Activated naive CD4-positive, alpha-beta T cell treated with anti-CD3 and anti-CD28 coated beads, Interleukin-2, amount 50 U/mL, for 24 hours (primary cell): ENCODE results near the gene LYPLA2.
A peak's percentile ranks its signal among the peaks of the same experiment; 100 is the strongest.

ENCODE experiments used
- H3K27ac Mint-ChIP-seq: one replicate; pipeline ENCODE4 v1.8.0; 2021; ENCODE audit warnings: mild to moderate bottlenecking, mixed read lengths
- H3K27me3 Mint-ChIP-seq: one replicate; pipeline ENCODE4 v1.8.0; 2021; ENCODE audit warnings: mixed read lengths
- H3K36me3 Mint-ChIP-seq: one replicate; pipeline ENCODE4 v1.8.0; 2021; ENCODE audit warnings: mixed read lengths
- H3K4me1 Mint-ChIP-seq: one replicate; pipeline ENCODE4 v1.8.0; 2021; ENCODE audit warnings: mixed read lengths
- H3K4me3 Mint-ChIP-seq: one replicate; pipeline ENCODE4 v1.8.0; 2021; ENCODE audit warnings: mild to moderate bottlenecking, mixed read lengths
- H3K9me3 Mint-ChIP-seq: one replicate; pipeline ENCODE4 v1.8.0; 2021; ENCODE audit warnings: mixed read lengths

LYPLA2 gene

DNA sequence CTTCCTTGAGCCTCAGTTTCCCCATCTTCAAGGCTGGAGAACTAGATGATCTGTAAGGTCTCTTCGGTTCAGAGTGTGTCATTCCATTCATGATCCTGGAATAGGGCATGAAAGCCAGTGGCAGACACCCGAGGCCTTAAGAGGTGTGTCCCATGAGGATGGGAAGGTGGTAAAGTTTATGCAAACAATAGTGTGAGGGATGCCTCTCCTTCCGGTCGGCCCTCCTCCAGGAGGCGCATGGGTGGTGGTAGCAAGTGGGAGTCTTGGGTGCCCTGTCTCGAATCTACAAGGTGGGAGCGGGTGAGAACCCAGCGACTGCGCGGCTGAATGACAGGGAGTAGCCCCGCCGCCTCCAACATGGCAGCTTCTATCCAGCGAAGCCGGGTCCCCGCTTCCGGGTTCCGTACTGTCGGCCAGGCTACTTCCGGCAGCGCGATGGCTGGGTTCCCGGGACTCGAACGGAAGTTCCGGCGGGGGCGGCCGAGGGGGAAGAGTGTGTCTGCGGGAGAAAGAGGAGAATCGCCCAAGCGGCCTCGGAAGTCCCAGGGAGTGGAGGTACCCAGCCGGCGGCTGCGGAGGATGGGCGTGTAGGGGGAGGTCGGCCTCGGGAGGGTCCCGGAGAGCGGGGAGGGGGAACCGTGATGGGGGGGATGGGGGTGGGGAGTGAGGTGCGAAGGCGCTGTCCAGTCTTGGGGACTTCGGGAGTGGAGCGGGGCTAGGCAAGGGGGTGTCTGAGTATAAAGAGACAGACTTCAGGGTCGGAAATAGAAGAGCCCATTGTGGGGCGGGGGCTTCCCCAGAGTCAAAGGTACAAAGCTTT lies at the start of gene LYPLA2:
Gene LYPLA2, plus strand, starts transcription at position 450 of the 820 bp plus-strand sequence. CDS start 1,538 bp downstream, outside the sequence.
- Mint-ChIP-seq H3K27ac (peak within 1 kb of the TSS; percentile 97), H3K27me3 (no peaks in the 10 kb centered on the region), H3K9me3 (no peaks in the 10 kb centered on the region), H3K36me3 (peaks cover 10% of the 10 kb centered on the region), H3K4me1 (peaks cover 22% of the 10 kb centered on the region), H3K4me3 (peak within 1 kb of the TSS; percentile 94)

DNA sequence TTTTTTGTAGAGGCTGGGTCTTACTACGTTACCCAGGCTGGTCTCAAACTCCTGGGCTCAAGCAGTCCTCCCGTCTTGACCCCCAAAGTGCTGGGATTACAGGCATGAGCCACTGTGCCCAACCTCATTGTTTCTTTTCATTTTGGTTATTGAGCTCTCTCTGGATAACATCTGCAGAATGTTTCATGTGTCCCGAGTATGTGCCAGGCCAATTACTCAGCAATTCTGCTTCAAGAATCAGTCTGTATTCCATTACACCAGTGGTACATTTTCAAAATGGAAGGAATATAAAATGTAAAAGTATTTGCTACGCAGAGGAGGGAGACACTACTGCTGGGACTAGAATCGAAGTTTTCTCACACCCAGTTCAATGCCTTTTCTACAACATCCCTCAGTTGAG lies 49.3 kb upstream of the LYPLA2 start:
- Mint-ChIP-seq H3K4me1 (peaks cover 29% of the 10 kb centered on the region), H3K27me3 (no peaks in the 10 kb centered on the region), H3K4me3 (peak overlapping the region; percentile 94), H3K9me3 (no peaks in the 10 kb centered on the region), H3K27ac (no peak overlapping the region), H3K36me3 (peaks cover 1% of the 10 kb centered on the region)

DNA sequence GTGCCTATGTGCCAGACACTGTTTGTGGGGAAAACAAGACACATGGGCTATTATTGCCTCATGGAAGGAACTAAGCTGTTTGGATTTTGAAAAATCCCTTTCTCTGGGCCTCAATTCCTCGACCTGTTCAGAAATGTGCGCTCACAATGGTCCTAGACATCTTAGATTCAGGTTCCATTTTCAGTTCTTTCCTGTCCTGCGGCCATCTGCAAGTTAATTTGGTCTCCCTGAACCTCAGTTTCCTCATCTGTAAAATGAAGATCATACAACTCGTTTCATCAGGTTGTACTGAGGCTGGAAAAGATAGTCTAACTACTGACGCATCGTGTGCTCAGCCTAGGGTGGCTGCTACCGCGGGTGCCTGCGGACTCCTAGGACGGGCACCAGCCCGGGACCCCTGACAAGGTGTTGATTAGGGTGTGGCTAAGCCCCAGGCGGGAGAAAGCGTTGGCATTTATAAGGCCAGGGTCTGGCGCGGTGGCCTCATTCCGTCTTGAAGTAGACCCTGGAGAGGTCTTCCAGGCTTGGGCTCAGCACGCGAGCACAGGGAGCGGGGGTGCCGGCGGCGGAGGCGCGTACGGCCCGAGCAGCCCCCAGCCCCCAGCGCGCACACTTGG lies 48.2 kb upstream of the LYPLA2 start:
- Mint-ChIP-seq H3K4me1 (peaks cover 41% of the 10 kb centered on the region), H3K4me3 (peak overlapping the region; percentile 94), H3K27ac (peak overlapping the region; percentile 89), H3K36me3 (peaks cover 3% of the 10 kb centered on the region), H3K27me3 (no peaks in the 10 kb centered on the region), H3K9me3 (no peaks in the 10 kb centered on the region)

DNA sequence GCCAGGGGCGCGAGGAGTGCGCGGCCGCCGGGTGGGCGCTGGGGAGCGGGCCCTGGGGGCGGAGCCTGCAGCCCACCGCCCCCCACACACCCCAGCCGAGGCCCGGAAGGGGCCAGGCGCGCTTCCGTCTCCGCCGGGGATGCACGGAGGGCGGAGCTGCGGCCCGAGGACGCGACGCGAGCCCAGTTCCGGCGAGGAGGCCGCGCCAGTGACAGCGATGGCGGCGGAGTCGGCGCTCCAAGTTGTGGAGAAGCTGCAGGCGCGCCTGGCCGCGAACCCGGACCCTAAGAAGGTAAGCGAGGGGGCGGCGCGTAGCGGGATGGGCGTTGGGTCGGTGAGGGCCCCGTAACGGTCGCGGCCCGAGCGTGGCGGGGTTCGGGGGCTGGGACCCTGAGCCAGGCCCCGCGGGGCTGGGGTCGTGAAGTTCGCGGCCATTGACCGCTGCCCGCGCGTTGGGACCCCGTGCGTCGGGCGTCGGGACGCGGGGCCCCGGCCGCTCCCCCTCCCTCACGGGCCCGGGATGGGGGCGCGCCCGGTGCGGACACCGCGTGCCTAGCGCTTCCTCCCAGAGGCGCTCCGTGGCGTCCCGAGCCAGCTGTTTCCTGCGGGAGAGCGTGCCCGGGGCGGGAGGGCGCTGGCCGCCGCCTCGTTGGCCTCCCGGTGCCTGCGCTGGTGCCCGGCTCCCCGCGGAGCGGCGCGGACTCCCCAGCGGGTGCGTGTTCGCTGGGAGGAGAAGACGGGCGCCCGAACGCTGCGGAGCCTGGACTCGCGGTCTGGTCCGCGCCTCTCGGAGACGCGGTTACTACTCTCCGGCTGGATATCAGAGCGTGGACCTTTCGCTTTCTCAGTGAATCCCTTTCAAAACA lies 47.4 kb upstream of the LYPLA2 start, which contains the start of gene ELOA:
Gene ELOA, plus strand, starts transcription at position 185 of the 866 bp plus-strand sequence. Its CDS starts 33 bp downstream, at position 218.
- H3K4me1 Mint-ChIP-seq: peaks cover 49% of the 10 kb centered on the region
- peak within 1 kb of the TSS; percentile 94 for H3K4me3 Mint-ChIP-seq
- no peaks in the 10 kb centered on the region for H3K9me3 Mint-ChIP-seq
- peaks cover 3% of the 10 kb centered on the region for H3K36me3 Mint-ChIP-seq
- H3K27ac Mint-ChIP-seq: peak within 1 kb of the TSS; percentile 92
- no peaks in the 10 kb centered on the region for H3K27me3 Mint-ChIP-seq

DNA sequence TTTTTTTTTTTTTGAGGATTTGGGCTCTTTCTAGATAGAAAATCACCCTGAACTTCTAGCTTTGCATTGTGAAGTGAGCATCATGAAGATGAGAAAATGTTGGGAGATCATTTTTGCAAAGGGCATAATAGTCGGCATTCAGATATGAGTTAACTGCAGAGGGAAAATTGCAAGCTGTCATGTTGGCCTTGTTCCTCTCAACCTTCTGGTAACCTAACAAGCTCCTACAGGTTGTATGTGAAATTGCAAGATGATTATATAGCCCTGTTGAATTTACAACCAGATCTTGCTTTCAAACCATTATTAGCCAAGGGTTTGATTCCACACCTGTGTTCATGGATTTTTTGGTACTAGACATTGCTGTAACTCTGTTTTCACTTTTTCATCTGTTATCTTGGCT lies 45.4 kb upstream of the LYPLA2 start:
- H3K4me1 Mint-ChIP-seq: peaks cover 59% of the 10 kb centered on the region
- H3K9me3 Mint-ChIP-seq: no peaks in the 10 kb centered on the region
- H3K27me3 Mint-ChIP-seq: no peaks in the 10 kb centered on the region
- peak overlapping the region; percentile 94 for H3K4me3 Mint-ChIP-seq
- peaks cover 3% of the 10 kb centered on the region for H3K36me3 Mint-ChIP-seq
- H3K27ac Mint-ChIP-seq: peak overlapping the region; percentile 41

DNA sequence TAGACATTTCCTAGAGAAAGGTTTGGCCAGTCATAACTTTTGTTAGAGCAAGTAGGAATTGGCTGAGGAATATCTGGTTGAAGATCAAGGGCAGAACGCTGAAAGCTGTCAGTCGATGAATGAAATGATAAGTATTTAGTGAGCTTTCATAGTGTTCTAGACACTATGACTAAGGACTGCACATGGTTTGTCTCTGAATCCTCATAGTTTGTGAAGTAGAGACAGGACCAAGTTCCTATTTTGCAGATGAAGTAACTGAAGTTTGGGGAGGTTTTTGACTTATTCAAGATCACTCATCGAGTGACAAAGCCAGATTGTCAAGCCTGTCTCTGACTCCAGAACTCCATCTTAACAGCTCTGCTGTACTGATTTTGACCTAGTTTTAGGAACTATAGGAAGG lies 42.9 kb upstream of the LYPLA2 start:
- no peak overlapping the region for H3K27ac Mint-ChIP-seq
- H3K4me1 Mint-ChIP-seq: peaks cover 55% of the 10 kb centered on the region
- peaks cover 8% of the 10 kb centered on the region for H3K36me3 Mint-ChIP-seq
- H3K9me3 Mint-ChIP-seq: no peaks in the 10 kb centered on the region
- no peaks in the 10 kb centered on the region for H3K27me3 Mint-ChIP-seq
- no peak overlapping the region for H3K4me3 Mint-ChIP-seq

DNA sequence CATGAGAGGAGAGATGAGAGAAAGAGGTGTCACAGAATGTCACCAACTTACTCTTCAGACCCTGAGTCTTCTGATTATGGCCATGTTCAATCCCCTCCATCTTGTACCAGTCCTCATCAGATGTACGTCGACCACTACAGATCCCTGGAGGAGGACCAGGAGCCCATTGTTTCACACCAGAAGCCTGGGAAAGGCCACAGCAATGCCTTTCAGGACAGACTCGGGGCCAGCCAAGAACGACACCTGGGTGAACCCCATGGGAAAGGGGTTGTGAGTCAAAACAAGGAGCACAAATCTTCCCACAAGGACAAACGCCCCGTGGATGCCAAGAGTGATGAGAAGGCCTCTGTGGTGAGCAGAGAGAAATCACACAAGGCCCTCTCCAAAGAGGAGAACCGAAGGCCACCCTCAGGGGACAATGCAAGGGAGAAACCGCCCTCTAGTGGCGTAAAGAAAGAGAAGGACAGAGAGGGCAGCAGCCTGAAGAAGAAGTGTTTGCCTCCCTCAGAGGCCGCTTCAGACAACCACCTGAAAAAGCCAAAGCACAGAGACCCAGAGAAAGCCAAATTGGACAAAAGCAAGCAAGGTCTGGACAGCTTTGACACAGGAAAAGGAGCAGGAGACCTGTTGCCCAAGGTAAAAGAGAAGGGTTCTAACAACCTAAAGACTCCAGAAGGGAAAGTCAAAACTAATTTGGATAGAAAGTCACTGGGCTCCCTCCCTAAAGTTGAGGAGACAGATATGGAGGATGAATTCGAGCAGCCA lies 39.7 kb upstream of the LYPLA2 start:
- Mint-ChIP-seq H3K4me1 (peaks cover 39% of the 10 kb centered on the region), H3K27ac (peak overlapping the region; percentile 59), H3K36me3 (peaks cover 12% of the 10 kb centered on the region), H3K4me3 (no peak overlapping the region), H3K9me3 (no peaks in the 10 kb centered on the region), H3K27me3 (no peaks in the 10 kb centered on the region)

DNA sequence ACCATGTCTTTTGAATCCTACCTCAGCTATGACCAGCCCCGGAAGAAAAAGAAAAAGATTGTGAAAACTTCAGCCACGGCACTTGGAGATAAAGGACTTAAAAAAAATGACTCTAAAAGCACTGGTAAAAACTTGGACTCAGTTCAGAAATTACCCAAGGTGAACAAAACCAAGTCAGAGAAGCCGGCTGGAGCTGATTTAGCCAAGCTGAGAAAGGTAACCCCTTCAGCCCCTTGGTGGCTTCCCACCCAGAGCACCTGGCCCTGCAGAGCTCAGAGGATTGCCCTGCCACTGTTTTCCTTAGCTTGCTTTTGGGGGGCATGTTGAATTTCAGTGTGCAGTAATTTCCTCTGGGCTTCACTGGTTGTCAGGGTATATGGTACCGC lies 39.1 kb upstream of the LYPLA2 start:
- Mint-ChIP-seq H3K27ac (no peak overlapping the region), H3K4me3 (no peak overlapping the region), H3K4me1 (peaks cover 35% of the 10 kb centered on the region), H3K36me3 (peaks cover 11% of the 10 kb centered on the region), H3K9me3 (no peaks in the 10 kb centered on the region), H3K27me3 (no peaks in the 10 kb centered on the region)

DNA sequence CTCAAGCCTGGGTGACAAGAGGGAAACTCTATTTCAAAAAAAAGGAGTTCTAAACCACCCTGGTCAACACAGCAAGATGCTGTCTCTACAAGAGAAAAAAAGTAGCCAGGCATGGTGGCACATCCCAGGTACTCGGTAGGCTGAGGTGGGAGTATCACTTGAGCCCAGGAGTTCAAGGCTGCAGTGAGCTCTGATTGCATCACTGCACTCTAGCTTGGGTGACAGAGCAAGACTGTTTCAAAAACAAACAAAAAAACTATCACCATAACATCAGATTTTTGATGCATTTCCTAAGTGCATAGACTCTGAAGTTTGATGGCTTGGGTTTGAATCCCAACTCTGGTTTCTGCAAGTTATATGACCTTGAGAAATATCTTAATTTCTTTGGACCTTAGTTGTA lies 38.0 kb upstream of the LYPLA2 start:
- H3K27me3 Mint-ChIP-seq: no peaks in the 10 kb centered on the region
- no peak overlapping the region for H3K27ac Mint-ChIP-seq
- peaks cover 24% of the 10 kb centered on the region for H3K4me1 Mint-ChIP-seq
- peaks cover 11% of the 10 kb centered on the region for H3K36me3 Mint-ChIP-seq
- no peak overlapping the region for H3K4me3 Mint-ChIP-seq
- no peaks in the 10 kb centered on the region for H3K9me3 Mint-ChIP-seq

DNA sequence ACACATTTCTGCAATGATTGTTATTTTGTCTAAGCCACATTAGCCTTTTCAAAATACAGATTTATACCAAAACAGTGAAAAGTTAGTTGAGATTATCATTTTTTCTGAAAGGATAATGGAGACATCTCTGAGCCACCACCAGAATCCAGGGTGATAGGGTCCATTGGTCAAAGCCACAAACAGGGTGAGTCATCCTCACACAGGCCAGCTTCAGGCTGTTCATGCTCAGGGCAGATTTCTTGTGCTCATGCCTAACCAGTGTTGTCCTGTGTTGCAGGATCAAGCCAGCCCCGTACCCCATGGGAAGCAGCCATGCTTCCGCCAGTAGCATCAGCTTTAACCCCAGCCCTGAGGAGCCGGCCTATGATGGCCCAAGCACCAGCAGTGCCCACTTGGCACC lies 34.3 kb upstream of the LYPLA2 start:
- no peaks in the 10 kb centered on the region for H3K9me3 Mint-ChIP-seq
- H3K27ac Mint-ChIP-seq: no peak overlapping the region
- peaks cover 8% of the 10 kb centered on the region for H3K36me3 Mint-ChIP-seq
- no peak overlapping the region for H3K4me3 Mint-ChIP-seq
- H3K4me1 Mint-ChIP-seq: peaks cover under 1% of the 10 kb centered on the region
- no peaks in the 10 kb centered on the region for H3K27me3 Mint-ChIP-seq

DNA sequence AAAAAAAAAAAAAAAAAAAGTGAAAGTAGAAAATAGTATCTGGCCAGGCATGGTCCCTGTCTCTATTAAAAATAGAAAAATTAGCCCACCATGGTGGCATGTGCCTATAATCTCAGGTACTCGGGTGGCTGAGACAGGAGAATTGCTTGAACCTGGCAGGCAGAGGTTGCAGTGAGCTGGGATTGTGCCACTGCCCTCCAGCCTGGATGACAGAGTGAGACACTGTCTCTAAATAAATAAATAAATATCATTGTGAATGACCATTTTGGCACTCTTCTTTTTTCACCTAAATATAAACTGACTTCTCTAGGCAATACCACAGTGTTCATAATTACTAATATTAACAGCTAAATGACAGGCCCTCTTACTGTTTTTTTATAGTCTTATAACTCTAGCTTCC lies 33.1 kb upstream of the LYPLA2 start:
- Mint-ChIP-seq H3K9me3 (no peaks in the 10 kb centered on the region), H3K4me3 (no peak overlapping the region), H3K27ac (no peak overlapping the region), H3K36me3 (peaks cover 12% of the 10 kb centered on the region), H3K27me3 (no peaks in the 10 kb centered on the region), H3K4me1 (no peaks in the 10 kb centered on the region)

DNA sequence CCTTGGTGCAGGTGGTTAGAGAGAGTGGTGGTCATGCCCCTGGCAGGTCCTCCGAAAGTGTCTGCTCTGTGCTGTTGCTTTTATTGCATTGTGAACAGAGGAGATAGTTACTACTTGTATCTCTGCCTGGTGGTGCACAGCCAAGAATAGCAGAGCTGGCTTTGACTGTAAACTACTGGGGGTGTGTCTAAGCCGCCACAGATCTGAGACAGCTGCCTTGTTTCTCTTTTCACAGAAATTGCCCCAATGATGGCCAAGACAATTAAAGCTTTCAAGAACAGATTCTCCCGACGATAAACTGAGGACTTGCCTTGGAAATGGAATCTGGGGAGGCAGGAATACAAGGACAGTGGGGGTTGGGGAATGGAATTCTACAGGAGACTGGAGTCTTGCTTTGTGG lies 31.7 kb upstream of the LYPLA2 start:
- H3K4me3 Mint-ChIP-seq: no peak overlapping the region
- H3K27ac Mint-ChIP-seq: no peak overlapping the region
- no peaks in the 10 kb centered on the region for H3K9me3 Mint-ChIP-seq
- H3K4me1 Mint-ChIP-seq: no peaks in the 10 kb centered on the region
- H3K27me3 Mint-ChIP-seq: no peaks in the 10 kb centered on the region
- peaks cover 9% of the 10 kb centered on the region for H3K36me3 Mint-ChIP-seq

DNA sequence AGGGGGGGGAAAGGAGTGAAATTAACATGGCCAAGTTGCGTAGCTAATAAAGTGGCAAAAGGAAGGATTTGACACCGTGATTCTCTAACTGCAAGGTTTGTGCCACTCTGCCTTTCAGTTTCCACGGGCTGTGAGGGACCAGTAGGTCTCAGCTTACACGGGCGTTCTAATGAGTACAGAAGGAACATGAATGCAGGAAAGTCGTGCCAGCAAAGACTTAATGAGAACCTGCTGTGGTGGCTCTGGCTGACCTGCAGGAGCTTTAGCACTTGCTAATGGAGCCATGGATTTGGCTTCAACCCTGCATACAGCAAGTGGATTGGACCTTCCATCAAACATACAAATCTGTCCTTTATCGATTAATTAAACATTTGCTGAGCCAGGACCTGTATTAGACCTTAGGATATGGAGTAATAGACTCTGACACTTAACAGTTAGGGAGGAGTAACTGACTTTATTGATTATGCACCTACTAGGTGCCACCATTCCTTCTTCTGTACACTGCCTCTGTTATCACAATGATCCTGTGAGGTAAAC lies 27.8 kb upstream of the LYPLA2 start:
- no peak overlapping the region for H3K27ac Mint-ChIP-seq
- no peaks in the 10 kb centered on the region for H3K4me1 Mint-ChIP-seq
- H3K4me3 Mint-ChIP-seq: no peak overlapping the region
- H3K27me3 Mint-ChIP-seq: no peaks in the 10 kb centered on the region
- peaks cover 7% of the 10 kb centered on the region for H3K36me3 Mint-ChIP-seq
- no peaks in the 10 kb centered on the region for H3K9me3 Mint-ChIP-seq

DNA sequence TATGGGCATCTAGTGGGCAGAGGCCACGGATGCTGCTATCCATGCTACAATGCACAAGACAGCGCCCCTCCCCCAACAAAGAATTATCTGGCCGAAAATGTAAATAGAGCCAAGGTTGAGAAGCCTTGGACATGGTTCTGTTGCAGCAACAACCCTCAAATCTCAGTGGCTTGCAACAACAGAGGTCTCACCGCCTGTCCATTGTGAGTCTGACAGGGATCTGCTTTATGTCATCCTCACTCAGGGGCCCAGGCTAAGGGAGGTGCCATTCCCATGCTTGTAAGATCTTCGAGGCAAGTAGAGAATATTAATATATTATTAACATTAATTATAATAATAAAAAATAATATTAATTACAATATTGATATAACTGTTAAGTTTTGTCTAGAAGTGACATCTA lies 22.2 kb upstream of the LYPLA2 start:
- peaks cover 12% of the 10 kb centered on the region for H3K4me1 Mint-ChIP-seq
- no peaks in the 10 kb centered on the region for H3K9me3 Mint-ChIP-seq
- no peaks in the 10 kb centered on the region for H3K27me3 Mint-ChIP-seq
- no peak overlapping the region for H3K27ac Mint-ChIP-seq
- H3K36me3 Mint-ChIP-seq: no peaks in the 10 kb centered on the region
- no peak overlapping the region for H3K4me3 Mint-ChIP-seq
